NCI-H1930 (cell line): ENCODE measurements around the gene SPATA17.
A peak's percentile ranks its signal among the peaks of the same experiment; 100 is the strongest.

Source experiments
- DNase-seq, 2 experiments: peaks; one replicate each; lab custom pipeline; 2025; lab: John Stamatoyannopoulos, UW

Gene SPATA17

GRCh38 chr1:217847643-217848042 lies 216.5 kb downstream of the SPATA17 start:
- no peak for DNase-seq

GRCh38 chr1:217856342-217857034 lies 225.3 kb downstream of the SPATA17 start:
- no peak for DNase-seq

- no peak for DNase-seq
Measured at GRCh38 chr1:217857061-217857460, 225.9 kb downstream of the SPATA17 start.

- peak; percentile 10 to 13 for DNase-seq
Measured at GRCh38 chr1:217861658-217862057, 230.5 kb downstream of the SPATA17 start.

- no peak for DNase-seq
Measured at GRCh38 chr1:217867446-217867995, 236.4 kb downstream of the SPATA17 start.

- DNase-seq: no peak
Measured at GRCh38 chr1:217871955-217872354, 240.8 kb downstream of the SPATA17 start.

GRCh38 chr1:217875229-217875628 lies 244.1 kb downstream of the SPATA17 start:
- no peak for DNase-seq

- no peak for DNase-seq
Measured at GRCh38 chr1:217876401-217876800, 245.3 kb downstream of the SPATA17 start.

- DNase-seq: no peak
Measured at GRCh38 chr1:217876896-217877295, 245.8 kb downstream of the SPATA17 start.

- DNase-seq: no peak
Measured at GRCh38 chr1:217881131-217881543, 250.0 kb downstream of the SPATA17 start.

GRCh38 chr1:217881607-217882332 lies 250.6 kb downstream of the SPATA17 start:
- no peak for DNase-seq

GRCh38 chr1:217885181-217885580 lies 254.0 kb downstream of the SPATA17 start:
- no peak for DNase-seq

- no peak for DNase-seq
Measured at GRCh38 chr1:217888328-217888727, 257.2 kb downstream of the SPATA17 start.

GRCh38 chr1:217889401-217889800 lies 258.3 kb downstream of the SPATA17 start:
- no peak for DNase-seq

- no peak for DNase-seq
Measured at GRCh38 chr1:217891966-217892365, 260.8 kb downstream of the SPATA17 start.

GRCh38 chr1:217892750-217893149 lies 261.6 kb downstream of the SPATA17 start:
- no peak for DNase-seq

GRCh38 chr1:217895841-217896240 lies 264.7 kb downstream of the SPATA17 start:
- no peak for DNase-seq

GRCh38 chr1:217896490-217896889 lies 265.3 kb downstream of the SPATA17 start:
- no peak for DNase-seq

- DNase-seq: no peak
Measured at GRCh38 chr1:217897100-217897499, 266.0 kb downstream of the SPATA17 start.

- no peak for DNase-seq
Measured at GRCh38 chr1:217899614-217900013, 268.5 kb downstream of the SPATA17 start.

GRCh38 chr1:217907504-217907903 lies 276.4 kb downstream of the SPATA17 start:
- no peak for DNase-seq

GRCh38 chr1:217910203-217910602 lies 279.1 kb downstream of the SPATA17 start:
- no peak for DNase-seq

GRCh38 chr1:217910791-217911320 lies 279.7 kb downstream of the SPATA17 start:
- no peak for DNase-seq
